ENCODE measurements around the gene GPR87.

The GPR87 gene, protein sequence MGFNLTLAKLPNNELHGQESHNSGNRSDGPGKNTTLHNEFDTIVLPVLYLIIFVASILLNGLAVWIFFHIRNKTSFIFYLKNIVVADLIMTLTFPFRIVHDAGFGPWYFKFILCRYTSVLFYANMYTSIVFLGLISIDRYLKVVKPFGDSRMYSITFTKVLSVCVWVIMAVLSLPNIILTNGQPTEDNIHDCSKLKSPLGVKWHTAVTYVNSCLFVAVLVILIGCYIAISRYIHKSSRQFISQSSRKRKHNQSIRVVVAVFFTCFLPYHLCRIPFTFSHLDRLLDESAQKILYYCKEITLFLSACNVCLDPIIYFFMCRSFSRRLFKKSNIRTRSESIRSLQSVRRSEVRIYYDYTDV

GRCh38 chr3:151316267-151316991 lies at the start of gene GPR87:
GPR87 (minus strand) TSS chr3:151316820; CDS start chr3:151300100, 16,720 bp downstream.
- no peak for FAIRE-seq

DNA sequence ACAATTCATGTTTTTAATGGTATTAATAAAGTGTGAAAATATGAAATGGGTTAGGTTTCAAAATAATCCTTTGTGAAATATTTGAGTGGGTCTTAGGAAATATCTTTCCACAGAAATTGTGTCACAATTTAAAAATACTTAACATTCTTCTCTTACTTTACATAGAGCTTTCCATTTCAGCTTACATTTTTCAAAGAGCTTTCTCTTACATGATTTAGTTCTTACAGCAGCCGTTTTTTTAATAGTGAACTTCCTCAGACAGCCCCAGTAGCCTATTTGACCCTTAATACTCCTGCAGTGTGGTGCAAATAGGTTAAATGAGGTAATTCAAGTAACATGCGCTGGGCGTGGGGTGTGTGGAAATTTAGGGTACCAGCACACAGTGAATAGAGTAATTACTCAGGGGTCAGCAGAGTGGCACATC lies 46.1 kb upstream of the GPR87 start:
- FAIRE-seq, result no peak

DNA sequence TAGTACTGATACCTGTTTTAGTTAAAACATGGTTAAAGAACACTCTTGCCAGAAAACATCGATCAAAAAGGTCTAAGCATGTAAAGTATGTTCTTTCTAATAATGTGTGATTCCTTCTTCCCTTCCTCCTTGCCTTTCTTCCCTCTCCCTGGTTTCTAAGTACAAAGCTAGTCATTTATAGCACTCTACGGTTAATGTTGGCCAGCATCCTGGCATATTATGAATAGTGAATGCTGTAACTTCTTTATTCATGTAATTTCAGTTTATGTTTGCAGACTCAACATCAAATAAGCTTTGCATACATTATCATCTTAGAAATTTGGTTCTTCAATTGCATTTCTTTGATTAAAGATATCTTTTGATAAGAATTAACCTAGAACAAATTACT lies 40.8 kb upstream of the GPR87 start:
- no peak for FAIRE-seq

DNA sequence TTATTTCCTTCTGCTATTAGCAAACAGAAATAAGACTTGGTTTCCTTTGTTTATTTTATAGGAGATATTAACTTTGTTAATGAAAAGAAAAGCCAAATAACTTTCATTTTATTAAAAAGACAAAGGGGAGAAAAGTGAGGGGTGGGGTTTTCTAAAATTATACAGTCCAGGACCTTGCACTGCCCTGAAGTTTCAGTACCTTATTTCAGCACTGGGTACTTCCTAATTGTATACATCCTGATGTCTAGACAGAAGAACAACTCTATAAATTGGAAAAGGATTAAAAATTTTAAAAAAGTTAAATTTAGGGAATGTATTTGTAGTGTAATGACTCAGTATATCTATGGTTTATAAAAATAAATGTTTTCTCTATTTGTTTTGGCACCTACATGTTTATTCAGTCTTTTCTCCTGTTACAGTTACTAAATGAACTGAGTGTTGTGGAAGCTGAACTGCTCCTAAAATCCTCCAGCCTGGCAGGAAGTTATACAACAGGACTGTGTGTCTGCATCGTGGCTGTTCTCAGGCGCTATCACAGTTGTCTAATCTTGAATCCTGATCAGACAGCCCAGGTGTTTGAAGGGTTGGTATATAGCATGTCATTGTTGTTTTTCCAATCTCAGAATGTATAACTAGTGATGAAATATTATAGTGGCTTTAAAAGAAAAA lies 40.3 kb upstream of the GPR87 start:
- no peak for FAIRE-seq

- no peak for FAIRE-seq
Observed at GRCh38 chr3:151351648-151352047, 35.0 kb upstream of the GPR87 start.

- FAIRE-seq, result no peak
Observed at GRCh38 chr3:151351219-151351618, 34.6 kb upstream of the GPR87 start.

DNA sequence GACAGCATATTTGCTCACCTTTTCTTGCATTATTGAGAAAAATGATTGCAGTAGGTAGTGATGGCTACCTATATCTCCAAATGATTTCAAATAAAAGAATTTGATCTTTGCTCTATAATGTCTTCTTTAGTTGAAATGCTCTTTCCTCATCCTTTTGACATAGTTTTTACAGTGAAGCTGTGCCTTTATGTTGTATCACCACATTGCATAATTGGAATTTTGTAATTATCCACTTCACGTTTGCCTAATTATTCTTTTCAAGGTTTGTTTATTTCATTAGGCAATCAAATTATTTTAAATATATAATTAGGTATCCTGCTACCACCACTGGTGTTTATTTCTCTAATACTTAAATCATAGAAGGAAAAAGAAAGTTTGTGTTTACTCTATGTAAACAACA lies 34.0 kb upstream of the GPR87 start:
- FAIRE-seq, result no peak

- FAIRE-seq, result no peak
Observed at GRCh38 chr3:151347432-151347831, 30.8 kb upstream of the GPR87 start.

- FAIRE-seq, result no peak
Observed at GRCh38 chr3:151346292-151346691, 29.7 kb upstream of the GPR87 start.

DNA sequence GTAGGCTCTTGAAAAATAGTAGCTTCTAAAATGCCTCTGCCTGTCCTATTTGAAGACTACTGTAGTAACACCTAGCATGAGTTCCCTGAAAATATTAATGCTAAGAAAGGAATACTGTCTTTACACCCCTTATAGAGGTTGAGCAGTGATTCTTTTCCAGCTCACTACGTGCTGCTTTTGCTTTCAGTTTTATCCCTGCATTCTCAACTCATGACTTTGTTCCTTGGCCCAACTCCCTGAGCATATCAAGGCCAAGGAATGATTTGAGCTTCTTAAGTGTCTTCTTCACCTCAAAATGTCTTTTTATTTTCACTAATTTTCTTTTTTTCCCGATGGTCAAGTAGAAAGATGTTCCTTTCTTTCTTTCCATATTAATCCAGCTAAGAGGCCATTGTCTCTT lies 29.2 kb upstream of the GPR87 start:
- FAIRE-seq, result no peak

DNA sequence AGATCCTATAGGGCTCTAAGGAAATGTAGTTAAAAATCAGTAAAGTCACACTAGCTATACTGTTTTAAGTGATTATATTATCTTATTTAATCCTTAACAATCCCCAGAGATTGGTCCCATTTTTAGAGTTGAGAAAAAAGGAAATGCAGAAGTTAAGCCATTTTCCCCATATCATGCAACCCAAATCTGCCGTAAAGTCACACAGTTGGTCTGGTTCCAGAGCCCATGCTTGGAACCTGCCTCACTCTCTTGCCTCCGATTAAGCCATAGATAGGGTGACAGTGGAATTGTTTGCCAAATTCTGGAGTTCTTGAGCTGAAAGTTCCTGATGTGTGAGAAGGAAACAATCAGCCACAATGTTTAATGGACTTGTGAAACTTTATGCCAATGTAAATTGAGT lies 15.1 kb upstream of the GPR87 start:
- FAIRE-seq, result no peak

GRCh38 chr3:151330899-151331298 lies 14.3 kb upstream of the GPR87 start:
- no peak for FAIRE-seq

- no peak for FAIRE-seq
Observed at GRCh38 chr3:151330379-151330778, 13.8 kb upstream of the GPR87 start.

DNA sequence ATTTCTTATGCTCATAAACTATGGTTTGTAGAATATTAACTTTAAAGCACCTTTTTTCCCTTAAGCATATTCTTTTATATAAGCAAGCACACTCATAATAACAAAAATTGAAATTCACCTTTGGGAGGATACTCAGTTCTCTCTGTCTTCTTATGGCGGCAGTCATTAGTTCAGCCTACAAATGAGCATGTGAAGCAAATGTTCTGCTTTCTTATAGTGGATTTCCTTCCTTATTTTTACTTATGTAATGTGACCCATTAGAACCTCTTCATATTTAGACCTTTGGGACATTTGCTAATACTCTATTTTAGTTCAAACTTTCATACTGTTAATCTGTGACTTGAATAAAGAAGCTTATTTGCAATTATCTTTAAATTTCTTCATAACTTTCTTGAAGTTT lies 12.7 kb upstream of the GPR87 start, which contains the start of gene P2RY13:
TSS of gene P2RY13 (minus strand) at position 187 of the 400 bp plus-strand sequence. CDS start at position 166, 21 bp downstream.
- no peak for FAIRE-seq

DNA sequence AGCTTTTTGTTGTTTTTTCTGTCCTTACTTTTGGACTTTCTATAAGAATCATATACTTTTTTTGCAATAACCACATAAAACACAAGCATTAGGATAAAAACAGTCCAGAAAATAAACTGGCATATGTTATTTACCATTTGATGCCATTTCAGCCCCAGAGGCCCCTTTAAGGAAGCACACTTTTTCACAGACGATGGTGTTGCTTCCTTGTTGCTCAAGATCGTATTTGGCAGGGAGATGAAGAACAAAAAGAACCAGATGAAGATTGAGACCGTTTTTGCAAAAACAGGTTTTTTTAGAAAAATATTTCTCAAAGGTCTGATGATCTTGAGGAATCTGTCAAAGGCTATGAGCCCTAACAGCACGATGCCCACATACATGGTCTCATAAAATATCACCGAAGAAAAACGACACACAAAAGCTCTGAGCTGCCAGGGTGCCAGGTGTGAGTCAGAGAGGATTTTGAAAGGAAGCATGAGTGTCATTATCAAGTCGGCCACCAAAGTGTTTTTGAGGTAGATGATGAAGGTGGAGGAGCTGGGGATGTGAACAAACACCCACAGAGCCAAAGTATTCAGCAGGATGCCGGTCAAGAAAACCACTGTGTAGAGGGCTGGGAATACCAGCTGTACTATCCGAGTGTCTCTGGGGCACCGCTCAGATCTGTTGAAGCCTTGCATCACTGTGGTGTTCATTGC lies 11.8 kb upstream of the GPR87 start:
- FAIRE-seq, result no peak

- peak; percentile 68 for FAIRE-seq
Observed at GRCh38 chr3:151327571-151328198, 11.1 kb upstream of the GPR87 start.

DNA sequence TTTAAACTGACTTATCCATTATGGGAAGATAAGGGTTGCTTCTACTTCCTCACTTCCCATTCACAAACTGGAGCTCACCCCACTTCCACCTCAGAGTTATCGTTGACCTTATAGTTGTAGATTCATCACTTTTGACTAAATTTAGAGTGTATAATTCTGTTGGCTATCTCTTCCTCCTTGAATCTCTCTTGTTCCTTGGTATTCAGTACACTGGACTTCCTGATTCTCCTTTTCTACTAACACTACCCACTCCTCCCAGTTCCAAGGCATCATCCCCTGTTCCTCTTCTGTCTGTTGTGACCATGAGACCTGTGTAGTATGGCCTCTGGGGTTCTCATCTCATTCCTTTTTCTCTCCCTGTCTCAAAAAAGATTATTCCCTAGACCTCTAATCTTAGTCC lies 5.9 kb upstream of the GPR87 start:
- FAIRE-seq, result no peak

DNA sequence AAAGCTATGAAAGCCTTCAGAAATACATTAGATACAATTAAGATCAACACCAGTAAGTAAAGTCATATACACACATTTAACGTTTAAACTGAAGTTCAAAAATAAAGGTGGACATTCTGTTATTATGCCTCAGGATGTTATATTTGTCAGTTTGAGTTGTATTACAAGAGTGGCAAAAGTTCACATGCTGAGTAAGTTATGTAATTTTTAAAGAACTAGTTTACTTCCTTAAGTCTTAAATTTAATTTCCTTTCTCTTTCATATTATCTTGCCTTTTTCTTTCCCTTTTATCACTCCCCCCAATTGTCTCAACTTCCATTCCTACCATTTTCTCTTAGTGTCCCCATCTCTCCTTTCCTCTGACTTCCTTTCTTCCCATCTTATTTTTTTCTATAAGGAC lies 4.9 kb upstream of the GPR87 start:
- FAIRE-seq, result no peak

DNA sequence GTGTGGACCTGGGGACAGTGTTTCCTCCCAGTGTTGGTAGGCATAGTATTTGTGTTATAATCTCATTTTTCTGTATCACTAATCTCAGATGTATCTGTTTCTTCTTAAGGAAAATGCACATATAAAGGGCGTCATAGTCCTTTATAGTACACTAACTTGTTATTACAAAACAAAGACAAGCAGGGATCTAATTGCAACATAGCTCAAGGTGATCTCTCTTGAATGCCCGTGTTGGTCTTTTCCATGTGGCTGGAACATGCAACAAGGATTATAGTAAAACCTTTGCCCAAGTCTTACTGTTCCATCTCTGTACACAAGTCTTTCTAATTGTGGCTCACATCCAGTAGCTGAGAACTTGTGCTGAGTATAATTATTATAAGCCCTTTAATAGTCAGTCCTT lies 3.5 kb upstream of the GPR87 start:
- no peak for FAIRE-seq

GRCh38 chr3:151319628-151320027 lies 3.0 kb upstream of the GPR87 start:
- no peak for FAIRE-seq

- FAIRE-seq, result no peak
Observed at GRCh38 chr3:151318991-151319390, 2.4 kb upstream of the GPR87 start.

DNA sequence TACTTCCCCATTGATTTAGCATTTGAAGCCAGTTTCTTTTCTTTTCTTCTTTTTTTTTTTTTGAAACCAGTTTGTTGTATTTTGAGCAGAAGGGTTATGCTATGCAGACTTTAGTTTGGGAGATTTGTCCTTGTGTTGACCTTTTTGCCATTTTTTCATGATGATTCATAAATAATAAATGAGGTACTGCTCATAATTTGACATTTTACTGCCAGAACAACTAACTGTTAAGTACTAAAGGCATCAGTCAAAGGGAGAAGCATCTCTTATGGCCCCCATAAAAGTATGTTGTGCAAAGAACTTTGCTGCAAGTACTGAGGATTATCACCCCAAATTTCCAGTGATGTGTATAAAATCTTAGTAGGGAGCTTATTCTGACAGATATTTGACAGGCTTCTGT lies 1.7 kb upstream of the GPR87 start:
- FAIRE-seq, result no peak

DNA sequence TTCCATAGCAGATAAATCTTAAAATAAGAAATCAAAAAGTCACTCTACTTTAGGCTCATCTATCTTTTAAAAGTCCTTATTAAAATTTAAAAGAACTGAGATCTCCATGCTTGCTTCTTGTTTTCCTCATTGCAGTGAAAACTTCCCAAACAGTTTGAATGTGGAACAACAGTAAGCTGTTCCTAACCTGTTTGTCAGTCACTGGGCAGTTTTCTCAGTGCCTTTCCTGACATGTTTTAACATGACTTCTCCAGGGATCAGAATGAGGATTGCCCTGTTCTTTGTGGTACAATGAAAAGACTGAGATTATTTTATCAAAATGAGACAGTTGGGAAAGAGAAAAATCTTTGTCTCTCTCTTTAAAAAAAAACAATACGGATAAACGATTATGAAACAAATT lies 774 bp downstream of the GPR87 start:
- no peak for FAIRE-seq

Data from colon (tissue), 2 donors.